ENCODE data around the gene SETD2.

Gene SETD2

DNA sequence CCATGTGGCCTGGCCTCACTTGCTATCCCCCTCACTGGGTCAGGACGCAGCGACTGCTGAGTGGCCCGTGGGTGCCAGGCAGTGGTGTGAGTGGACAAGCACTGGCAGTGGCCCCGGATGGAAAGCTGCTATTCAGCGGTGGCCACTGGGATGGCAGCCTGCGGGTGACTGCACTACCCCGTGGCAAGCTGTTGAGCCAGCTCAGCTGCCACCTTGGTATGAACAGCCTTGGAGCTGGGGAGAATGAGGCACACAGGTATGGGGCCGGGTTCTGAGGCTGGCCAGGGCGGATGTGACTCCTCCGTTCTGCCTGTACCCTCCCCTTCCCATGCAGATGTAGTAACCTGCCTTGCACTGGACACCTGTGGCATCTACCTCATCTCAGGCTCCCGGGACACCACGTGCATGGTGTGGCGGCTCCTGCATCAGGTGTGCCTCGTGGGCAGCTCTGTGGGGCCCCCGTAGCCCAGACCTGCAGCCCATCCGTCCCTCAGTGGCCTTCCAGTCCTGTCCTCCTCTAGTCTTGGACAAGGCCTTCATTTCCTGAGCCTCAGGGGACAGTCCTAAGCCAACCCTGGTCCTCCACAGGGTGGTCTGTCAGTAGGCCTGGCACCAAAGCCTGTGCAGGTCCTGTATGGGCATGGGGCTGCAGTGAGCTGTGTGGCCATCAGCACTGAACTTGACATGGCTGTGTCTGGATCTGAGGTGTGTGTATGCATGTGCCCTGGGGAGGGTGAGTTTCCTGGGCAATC lies 156.3 kb downstream of the SETD2 start:
- no peak for DNase-seq

DNA sequence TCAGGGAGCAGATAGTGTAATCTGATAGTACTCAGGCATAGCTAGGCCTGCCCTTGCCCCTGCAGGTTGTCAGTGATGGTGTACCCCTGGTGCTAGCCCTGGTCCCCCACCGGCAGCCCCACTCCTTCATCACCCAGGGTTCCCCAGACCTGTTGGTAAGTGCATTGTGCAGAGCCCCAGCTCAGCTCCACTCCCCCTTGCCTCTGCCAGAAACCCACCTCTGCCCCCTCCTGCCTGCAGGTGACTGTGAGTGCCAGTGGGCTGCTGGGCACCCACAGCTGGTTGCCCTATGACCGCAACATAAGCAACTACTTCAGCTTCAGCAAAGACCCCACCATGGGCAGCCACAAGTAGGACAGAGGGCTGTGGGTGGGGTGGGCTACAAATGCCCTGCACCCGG lies 156.9 kb downstream of the SETD2 start:
- DNase-seq: no peak

GRCh38 chr3:47006145-47006651 lies 157.7 kb downstream of the SETD2 start:
- no peak for DNase-seq

DNA sequence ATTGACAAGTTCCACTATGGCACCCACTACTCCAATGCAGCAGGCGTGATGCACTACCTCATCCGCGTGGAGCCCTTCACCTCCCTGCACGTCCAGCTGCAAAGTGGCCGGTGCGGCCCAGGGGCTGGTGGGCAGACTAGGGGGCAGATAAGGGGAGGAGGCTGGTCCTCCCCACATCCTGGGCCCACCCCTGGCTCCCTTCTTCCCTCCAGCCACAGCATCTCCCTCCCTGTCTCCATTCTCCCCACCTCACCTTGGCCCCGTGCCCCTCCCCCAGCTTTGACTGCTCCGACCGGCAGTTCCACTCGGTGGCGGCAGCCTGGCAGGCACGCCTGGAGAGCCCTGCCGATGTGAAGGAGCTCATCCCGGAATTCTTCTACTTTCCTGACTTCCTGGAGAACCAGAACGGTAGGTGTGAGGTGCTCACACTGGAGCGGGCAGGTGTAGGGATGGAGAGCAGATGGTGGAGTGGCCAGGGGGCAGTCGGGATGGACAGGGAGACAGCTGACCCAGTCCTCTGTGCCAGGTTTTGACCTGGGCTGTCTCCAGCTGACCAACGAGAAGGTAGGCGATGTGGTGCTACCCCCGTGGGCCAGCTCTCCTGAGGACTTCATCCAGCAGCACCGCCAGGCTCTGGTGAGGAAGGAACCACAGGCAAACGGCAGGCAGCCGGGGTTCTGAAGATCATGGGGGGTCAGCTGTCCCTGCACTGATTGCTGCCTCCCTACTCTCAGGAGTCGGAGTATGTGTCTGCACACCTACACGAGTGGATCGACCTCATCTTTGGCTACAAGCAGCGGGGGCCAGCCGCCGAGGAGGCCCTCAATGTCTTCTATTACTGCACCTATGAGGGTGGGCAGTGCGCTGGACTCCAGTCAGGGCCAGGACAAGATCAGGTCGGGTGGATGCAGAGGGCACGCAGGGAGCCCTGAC lies 158.4 kb downstream of the SETD2 start:
- no peak for DNase-seq

- no peak for DNase-seq
Measured at GRCh38 chr3:47004369-47005211, 159.3 kb downstream of the SETD2 start.

DNA sequence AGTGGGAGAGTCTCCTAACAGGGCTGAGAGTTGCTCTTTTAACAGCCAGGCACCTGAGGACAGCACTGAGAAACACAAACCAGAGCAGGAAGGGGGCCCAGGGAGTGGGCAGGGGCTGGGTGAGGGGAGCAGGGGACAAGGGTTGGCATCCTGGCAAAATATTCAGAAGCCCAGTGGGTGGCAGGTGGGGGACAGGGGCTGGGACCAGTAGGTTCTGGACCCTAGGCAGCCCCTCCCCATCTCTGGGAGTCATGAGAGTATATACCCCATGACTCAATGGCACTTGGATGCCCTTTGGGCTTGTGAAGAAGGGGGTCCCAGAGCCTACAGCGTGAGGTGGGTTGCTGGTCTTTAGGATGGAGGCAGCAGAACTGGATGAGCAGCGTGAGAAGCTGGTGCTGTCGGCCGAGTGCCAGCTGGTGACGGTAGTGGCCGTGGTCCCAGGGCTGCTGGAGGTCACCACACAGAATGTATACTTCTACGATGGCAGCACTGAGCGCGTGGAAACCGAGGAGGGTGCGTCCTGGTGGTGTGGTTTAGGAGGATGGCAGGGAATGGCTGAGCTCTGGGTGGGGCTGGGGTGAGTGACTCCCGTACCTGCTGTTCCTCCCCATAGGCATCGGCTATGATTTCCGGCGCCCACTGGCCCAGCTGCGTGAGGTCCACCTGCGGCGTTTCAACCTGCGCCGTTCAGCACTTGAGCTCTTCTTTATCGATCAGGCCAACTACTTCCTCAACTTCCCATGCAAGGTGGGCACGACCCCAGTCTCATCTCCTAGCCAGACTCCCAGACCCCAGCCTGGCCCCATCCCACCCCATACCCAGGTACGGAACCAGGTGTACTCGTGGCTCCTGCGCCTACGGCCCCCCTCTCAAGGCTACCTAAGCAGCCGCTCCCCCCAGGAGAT lies 160.2 kb downstream of the SETD2 start:
- DNase-seq: no peak

GRCh38 chr3:47003056-47003410 lies 160.9 kb downstream of the SETD2 start:
- DNase-seq: no peak

GRCh38 chr3:47002171-47003055 lies 161.5 kb downstream of the SETD2 start:
- DNase-seq: peak; percentile 20

DNA sequence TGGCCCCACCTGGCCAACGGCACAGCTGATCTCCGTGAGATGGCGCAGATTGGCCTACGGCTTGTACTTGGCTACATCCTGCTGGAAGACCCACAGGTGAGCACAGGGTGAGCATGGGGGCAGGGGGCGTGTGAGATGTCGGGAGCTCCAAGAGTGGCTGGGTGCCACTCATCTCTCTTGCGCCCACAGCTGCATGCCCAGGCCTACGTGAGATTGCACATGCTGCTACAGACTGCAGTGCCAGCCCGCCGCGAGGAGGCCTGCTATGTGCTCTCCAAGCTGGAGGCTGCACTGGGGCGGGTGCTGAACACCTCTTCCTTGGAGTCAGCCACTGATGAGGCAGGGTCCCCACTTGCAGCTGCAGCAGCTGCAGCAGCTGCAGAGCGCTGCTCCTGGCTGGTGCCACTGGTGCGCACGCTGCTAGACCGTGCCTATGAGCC lies 162.2 kb downstream of the SETD2 start:
- DNase-seq: no peak

DNA sequence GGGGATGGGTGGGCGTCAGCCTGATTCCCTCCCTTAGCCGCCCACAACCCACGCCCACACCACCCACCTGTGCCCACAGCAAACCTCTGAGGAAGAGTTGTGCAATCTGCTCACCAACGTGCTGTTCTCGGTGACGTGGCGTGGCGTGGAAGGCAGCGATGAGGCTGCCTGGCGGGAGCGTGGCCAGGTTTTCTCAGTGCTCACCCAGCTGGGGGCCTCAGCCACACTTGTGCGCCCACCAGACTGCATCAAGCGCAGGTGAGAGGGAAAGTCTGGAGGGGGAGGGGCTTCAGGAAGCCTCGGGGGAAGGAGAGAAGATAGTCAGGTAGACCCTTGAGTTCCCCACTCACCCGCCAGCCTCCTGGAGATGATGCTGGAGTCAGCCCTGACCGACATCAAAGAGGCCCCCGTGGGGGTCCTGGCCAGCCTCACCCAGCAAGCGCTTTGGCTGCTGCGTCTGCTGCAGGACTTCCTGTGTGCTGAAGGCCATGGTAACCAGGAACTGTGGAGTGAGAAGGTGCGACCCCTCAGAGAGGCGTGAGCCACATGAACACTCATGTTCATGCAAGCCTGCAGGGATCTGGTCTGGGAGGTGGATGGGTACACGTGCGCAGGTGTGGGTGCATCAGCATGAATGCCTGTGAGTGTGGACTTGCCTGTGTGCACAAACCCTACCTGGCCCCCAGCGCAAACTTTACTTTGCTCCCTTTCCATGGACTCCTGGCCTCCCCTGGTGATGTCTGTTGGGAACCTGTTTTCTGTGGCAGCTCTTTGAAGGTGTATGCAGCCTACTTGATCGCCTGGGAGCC lies 162.8 kb downstream of the SETD2 start:
- DNase-seq: no peak

DNA sequence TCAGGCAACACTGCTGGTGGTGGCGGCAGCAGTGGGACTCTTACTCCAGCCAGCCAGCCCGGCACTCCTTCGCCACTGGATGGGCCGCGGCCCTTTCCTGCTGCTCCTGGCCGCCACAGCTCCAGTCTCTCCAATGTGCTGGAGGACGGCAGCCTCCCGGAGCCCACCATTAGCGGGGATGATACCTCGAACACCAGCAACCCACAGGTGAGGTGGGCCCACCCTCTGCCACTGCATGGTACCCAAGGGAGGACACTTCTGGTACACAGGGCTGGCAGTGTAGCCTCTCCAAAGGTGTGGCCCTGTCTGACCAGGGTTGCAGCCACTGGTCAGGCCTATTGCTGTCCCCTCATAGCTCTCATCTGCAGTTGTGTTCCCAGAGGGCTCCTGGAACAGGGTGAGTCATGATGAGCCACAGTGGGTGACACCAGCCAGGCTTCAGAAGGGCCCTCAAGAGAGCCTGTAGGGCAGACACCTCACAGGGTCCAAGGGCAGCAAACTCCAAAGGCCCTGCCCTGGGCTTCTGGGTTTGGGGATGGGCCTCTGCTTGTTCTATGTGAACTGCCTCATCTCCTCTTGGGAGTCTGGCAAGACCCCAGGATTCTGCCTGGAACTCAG lies 163.6 kb downstream of the SETD2 start:
- DNase-seq: no peak

DNA sequence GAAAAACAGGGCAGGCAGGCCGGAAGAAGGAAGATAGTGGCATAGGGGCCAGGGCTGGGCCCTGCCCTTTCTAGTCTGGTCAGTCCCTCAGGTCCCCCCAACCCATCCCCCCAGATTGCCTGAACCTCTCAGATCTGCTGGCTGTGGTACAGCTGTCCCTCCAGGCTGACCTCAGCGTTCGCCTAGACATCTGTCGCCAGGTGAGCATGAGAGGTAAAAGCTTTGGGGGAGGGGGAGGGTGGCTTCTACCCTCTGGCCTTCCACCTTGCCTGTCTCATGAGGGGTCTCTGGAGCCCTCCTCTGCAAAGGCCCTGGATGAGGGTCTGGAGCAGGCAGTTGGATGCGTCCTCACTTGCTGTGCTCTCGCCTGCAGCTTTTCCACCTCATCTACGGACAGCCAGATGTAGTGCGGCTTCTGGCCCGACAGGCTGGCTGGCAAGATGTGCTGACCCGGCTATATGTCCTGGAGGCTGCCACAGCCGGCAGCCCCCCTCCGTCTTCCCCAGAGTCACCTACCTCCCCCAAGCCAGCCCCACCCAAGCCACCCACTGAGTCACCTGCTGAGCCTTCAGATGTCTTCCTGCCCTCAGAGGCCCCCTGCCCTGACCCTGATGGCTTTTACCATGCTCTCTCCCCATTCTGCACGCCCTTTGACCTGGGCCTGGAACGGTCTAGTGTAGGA lies 164.3 kb downstream of the SETD2 start:
- no peak for DNase-seq

- no peak for DNase-seq
Measured at GRCh38 chr3:46998852-46999515, 164.9 kb downstream of the SETD2 start.

DNA sequence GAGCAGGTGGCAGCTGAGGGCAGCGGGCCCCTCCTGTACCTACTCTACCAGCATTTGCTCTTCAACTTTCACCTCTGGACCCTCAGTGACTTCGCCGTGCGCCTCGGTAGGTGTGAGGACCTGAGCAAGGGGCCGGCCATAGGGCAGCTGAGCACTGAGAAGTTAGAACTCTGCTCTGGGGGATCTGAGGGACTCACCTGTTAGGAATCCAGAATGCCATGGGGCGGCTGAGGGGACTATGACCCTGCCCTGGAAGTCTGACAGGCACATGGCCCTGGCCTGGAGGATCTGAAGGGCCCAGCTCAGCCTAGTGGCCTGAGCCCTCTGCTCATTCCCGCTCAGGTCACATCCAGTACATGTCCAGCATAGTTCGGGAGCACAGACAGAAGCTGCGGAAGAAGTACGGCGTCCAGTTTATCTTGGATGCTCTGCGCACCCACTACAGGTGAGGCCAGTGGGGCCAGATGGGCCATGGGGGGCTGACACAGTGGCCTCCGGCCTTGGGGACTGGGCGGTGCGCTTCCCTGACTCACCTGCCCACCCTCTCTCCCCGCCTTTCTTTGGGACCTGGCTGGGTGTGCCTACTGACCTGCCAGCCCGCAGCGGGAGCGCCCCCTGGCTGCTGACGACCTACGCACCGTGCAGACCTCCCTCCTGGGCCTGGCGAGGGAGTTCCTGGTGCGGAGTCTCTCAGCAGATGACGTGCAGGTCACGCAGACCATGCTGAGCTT lies 165.6 kb downstream of the SETD2 start:
- peak; percentile 41 for DNase-seq

DNA sequence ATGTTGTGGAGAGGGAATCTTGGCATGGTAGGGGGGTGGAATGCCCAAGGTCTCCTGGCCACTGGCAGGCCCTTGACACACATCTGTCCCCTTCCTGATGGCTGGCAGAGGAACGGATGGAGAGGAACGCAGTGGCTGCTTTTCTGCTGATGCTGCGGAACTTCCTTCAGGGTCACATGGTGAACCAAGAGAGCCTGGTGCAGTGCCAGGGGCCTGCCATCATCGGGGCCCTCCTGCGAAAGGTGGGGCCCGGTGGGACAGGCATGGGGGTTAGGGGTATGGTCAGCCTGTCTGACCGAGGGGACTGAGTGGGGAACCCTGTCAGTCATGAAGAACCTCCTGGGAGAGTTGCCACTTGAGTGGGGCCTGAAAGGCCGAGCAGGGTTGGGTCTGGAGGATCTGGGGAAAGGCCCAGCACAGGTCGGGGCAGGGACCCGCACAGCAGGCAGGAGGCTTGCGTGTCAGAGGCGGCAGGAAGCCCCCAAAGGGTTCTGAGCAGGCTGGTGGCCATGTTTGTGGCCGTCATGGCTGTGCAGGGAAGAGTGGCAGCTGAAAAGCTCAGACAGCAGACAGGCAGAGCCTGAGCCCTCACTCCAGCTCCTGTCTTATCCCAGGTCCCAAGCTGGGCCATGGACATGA lies 166.3 kb downstream of the SETD2 start:
- DNase-seq: no peak

- no peak for DNase-seq
Measured at GRCh38 chr3:46996689-46997452, 167.0 kb downstream of the SETD2 start.

All from activated gamma-delta T cell (primary cell).